HG03066 (cell line): ENCODE data around the gene SLC9A3.
A peak's percentile ranks its signal among the peaks of the same experiment; 100 is the strongest.

Source experiments
- ATAC-seq: cut with Tn5 transposase; IDR thresholded peaks from one replicate; pipeline ENCODE4 v1.9.1; 2021; ENCODE audit warnings: low read depth; ENCODE audit not compliant: unreplicated experiment

SLC9A3 gene

DNA sequence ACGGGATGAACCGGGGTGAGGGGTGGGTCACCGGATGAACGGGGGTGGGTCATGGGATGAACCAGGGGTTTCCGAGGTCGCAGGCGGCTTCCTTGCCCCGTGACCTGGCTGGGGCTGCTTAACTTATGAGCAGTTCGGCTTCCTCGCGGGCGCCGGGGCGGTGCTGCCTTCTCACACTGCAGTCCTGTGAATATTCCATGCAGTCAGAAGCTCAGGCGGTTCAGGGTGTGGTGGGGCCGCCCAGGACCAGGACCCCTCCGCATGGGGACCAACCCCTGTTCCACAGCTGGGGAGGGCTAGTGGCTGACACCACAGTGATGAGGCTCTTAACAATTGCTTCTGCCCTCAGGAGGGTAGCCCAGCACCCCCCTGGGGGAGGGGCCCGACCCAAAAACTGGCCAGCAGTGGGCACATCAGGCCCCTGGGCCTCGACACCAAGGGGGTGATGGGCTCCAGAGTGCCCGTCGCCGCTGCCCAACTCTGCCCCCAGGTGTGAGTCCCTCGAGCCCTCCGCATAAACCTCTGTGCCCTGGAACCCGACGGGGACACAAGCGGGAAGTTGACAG is 30.9 kb upstream of the SLC9A3 start:
- no peak for ATAC-seq

DNA sequence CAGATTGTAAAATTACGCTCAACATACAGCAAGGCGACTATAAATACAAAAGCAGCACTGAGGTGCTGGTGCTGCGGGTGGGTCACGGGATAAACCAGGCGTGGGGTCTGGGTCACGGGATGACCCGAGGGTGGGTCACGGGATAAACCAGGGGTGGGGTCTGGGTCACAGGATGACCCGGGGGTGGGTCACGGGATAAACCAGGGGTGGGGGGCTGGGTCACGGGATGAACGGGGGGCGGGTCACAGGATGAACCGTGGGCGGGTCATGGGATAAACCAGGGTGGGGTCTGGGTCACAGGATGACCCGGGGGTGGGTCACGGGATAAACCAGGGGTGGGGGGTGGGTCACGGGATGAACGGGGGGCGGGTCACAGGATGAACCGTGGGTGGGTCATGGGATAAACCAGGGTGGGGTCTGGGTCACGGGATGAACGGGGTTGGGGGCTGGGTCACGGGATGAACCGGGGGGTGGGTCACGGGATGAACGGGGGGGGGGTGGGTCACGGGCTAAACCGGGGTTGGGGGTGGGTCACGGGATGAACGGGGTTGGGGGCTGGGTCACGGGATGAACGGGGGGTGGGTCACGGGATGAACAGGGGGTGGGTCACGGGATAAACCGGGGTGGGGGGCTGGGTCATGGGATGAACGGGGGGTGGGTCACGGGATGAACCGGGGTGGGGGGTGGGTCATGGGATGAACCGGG is 30.2 kb upstream of the SLC9A3 start:
- ATAC-seq: no peak

DNA sequence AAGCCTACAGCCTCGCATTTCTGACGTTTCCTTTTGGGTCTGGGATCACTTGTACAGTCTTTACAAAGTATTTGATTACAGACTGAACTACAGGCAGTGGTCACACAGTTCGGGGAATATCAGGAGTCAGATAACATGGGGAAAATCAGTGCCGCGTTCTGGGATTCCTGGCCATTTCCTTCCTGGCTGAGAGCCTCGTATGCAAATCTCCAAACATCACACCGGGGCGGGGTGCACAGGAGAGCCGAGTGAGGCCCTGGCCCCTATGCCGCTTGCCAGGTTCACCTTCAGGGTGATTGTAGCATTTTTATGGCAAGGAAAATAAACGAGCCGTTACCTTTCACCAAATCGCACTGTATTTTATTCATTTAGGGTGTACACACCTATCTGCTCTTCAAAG is 29.6 kb upstream of the SLC9A3 start:
- no peak for ATAC-seq

DNA sequence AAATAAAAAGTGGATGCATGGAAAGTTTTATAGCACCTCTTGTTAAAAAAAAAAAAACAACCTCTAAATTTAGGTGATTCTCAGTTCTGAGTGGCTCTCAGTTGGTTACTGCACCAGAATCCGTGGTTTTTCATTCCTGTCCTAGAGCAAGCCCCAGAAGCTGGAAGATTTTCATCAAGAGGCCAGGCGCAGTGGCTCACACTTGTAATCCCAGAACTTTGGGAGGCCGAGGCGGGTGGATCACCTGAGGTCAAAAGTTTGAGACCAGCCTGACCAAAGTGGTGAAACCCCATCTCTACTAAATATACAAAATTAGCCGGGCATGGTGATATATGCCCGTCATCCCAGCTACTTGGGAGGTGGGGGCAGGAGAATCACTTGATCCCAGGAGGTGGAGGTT is 27.2 kb upstream of the SLC9A3 start:
- no peak for ATAC-seq

DNA sequence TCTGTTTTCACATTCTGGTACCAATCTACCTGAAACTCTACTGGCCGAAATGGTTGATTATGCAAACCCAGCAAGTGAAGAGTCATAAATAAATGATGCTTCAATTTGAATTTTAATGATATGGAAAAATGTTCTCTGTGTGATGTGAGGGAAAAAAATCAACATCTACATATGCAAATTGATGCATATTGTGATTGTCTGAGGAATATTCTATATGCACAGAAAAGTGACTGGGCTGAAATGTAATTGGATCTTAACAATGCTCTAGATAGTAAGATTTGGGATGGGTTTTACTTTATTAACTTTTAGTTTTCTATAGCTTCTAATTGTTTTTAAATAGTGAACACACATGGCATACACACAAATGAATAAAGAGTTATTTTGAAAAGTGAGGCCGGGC is 25.0 kb upstream of the SLC9A3 start:
- ATAC-seq: no peak

DNA sequence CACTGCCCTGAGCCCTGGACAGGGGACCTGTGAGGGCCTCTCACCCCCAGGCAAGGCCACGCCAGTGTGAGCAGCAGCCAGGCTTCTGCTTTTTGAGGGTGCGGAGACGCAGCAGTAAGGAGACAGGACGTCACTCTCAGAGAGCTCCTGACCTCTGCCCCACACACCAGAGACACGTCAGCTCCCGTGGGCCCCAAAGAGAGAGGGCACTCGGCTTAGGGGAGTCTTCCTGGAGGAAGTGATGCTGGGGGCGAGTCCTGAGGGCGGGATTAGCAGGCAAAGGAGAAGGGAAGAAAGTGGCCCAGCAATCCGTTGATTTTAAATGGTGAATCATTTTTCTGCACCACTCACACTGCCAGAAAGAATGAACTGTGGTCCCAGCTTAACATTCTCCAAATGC is 24.0 kb upstream of the SLC9A3 start:
- no peak for ATAC-seq

DNA sequence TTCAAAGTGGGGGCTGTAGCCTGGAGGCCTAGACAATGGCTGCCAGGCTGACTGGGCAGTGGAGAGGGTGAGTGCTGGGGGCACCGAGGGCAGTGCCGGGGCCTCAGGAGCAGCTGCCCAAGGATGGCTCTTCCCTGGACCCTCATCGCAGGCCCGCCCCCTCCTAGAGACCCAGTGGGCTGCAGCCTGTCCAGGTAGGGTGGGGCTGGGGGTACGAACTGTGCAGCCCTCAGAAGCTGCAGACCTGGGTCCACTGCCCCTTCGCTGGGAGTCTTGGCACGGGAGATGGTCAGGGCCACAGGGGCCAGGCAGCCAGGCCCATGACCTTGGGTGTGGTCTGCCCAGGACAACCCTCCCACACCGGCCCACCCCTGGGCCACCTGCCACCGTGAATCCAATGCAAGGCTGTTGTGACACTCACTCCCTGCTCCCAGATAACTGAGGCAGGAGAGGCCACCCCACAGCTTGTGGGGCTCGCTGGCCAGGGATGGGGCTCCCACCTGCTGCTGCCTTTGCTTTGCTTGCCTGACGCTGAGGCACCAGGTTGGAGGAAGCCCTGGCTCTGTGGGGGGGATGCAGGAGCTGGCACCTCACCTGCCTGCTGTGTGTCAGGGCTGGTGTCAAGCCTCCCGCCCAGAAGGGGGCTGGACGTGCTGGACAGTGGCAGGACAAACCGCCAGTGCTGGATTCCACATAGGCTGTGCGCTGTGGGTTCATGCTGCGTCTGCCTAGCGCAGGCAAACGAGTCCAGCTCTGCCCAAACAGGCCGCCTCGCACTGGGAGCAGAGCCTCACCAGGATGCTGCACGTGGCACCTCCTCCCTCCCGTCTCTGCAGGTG is 23.1 kb upstream of the SLC9A3 start:
- no peak for ATAC-seq

DNA sequence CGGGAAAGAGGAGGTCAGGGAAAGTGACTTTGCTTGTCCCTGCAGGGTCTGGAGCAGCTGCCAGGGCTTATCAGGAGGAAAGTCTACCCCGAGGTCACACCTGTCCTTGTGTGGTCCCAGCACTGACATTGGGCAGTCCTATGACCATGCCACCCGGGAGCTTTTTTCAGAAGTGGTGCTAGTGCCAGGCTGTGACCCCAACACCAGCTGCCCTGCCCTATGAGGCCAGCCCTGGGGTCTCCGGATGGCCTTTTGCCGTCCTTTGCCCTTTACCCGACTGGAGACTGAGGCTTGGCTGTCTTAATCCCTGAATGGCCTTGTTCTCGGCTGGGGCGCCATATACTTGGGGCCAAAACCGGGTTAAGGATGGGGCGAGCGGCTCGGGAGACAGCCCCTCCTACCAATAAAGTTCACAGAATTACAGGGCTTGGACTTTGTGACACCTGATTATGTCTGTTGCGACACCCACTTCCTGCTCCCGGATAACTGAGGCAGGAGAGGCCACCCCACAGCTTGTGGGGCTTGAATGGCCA is 22.2 kb upstream of the SLC9A3 start:
- no peak for ATAC-seq

DNA sequence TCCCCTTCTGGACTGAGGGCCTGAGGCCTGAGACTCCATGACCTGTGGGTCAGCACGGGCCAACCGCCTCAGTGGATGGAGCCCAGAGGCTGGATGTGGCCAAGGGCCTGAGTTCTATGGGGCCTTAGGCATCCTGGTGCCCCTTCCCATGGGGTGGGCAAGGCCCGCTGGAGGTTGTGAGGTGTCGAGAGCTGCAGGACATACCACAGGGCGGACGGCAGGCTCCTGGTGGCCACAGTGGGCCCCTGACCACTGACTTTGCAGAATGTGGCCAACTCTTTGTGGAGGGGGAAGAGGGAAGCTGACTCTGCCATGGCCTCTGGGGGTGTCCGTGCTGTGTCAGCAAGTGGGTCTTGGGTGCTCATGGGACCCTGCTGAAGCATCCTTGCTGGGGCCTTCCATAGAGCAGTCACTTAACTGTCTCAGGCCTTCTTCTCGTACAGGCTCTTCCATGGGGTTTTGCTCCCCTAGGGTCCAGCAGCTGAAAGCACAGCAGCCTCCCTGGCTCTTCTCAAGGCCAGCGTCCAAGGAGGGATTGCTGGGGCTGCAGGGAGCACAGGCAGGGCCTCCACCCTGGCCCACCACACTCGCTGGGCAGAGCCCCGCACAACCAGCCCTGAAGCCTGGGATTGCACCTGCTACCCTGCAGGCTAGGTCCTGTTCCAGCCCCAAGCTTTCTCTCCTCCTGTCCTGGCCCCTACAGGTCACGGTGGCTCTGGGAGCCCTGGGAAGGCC is 21.6 kb upstream of the SLC9A3 start:
- ATAC-seq: no peak

DNA sequence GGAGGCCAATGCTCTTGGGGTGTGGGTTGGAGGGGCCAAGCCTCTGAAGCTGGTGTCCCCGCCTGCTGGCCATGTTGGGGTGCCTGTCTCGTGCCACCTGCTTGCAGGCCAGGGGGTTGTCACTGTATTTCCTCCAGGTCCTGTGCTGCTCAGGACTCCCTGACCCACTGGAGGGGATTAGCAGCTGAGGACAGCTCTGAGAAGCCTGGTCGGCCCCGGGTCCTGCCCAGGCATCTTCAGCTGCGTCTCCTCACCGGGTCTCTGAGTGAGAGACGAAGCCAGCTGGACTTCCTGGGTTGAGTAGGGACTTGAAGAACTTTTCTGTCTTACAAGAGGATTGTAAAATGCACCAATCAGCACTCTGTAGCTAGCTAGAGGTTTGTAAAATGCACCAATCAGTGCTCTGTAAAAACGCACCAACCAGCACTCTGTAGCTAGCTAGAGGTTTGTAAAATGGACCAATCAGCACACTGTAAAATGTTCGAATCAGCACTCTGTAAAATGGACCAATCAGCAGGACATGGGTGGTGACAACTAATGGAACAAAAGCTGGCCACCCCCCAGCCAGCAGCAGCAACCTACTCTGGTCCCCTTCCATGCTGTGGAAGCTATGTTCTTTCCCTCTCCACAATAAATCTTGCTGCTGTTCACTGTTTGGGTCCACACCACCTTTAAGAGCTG is 20.6 kb upstream of the SLC9A3 start:
- no peak for ATAC-seq

DNA sequence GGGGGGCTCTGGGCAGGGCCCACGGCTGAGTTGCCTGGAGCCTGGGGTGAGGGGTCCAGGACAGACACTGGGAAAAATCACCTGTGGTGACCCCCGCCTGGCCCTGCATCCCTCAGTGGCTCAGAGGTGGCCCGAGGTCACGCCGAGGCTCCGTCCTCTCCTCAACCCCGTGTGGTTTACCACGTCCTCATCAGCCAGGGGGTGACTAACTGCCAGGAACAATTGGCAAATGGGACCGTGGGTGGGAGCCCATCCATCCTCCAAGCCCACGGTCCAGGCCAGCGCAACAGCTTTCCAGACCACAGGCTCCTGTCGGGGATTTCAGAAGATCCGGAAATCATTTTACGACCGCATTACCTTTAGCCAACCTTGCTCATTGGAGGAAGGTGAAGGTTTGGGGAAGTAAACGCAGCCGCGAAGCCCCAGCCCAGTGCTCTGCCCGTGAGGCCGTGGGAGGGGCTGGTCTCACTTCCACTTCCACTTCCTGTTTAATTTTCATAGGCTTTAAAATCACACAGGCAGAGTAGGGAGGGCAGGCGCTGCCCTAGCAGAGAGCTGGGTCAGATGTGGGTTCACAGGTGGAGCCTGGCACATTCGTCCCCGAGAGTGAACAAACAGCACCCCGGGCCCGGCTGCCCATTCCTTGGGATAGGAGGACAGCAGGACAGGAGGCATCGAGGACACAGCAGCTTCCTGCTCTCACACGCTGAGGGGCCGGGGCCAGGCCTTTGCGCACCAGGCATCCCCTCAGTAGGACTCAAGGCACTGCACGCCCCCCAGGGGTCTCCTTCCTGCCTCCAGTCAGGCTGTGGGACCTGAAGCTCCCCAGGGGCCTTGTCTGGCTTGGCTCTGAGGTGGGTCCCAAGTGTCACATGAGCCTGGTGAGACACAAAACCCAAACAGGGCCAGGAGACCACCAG is 19.8 kb upstream of the SLC9A3 start:
- ATAC-seq: peak; percentile 92

DNA sequence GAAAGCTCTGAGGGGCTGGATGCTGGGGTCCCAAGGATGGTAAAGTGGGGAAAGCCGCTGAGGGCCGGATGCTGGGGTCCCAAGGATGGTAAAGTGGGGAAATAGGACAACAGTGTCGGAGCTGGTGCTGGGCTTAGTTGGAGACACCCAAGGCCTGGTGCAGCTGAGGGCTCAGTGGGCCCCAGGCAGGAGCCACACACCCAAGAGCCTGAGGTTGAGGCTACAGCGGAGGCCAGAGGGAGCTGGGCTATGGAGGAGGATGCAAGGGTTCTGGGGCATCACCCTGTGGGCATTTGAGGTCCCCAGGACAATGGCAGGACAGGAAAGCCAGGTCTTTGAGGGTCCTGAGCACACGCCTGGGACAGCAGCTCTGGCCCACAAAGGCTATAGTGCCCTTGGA is 19.1 kb upstream of the SLC9A3 start:
- no peak for ATAC-seq

DNA sequence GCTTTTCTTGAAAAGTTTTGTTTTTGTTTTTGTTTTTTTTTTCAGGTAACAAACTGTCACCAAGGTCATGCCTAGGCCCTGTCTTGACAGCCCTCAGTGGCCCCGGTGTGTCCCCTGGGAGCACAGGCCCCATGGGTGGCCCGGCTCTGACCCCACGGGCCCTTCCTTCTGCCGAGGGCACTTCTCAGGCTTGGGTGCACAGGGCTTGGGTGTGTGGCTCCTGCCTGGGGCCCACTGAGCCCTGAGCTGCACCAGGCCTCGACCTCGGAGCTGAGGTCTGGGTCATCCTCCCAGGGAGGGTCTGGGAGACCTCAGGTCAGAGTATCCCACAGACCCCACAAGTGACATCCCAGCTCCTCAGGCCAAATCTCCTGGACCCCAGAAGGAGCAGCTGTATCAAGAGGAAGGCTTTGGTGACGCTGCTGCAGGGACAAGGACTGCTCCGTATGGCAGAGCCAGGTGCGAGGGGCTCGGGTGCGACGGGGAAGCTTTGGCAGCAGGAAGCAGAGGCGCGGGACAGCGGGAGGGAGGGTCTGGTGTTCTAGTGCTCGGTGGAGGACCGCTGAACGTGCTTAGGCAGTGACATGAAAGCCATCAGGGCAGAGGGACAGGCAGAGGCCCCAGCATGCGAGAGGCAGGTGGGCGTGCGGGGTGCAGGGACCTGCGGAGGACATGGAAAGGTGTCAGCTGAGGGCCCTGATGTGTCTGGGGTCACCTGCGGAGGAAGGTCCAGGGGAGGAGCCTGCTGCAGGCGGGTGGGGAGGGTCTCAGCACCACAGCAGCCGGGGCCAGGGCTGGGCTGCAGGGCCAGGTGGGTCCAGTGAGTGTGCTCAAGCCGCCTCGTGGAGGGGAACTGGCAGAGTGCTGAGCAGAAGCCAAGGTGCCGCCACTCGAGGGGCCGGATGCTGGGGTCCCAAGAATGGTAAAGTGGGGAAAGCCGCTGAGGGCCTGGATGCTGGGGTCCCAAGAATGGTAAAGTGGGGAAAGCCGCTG is 18.4 kb upstream of the SLC9A3 start:
- ATAC-seq: no peak

DNA sequence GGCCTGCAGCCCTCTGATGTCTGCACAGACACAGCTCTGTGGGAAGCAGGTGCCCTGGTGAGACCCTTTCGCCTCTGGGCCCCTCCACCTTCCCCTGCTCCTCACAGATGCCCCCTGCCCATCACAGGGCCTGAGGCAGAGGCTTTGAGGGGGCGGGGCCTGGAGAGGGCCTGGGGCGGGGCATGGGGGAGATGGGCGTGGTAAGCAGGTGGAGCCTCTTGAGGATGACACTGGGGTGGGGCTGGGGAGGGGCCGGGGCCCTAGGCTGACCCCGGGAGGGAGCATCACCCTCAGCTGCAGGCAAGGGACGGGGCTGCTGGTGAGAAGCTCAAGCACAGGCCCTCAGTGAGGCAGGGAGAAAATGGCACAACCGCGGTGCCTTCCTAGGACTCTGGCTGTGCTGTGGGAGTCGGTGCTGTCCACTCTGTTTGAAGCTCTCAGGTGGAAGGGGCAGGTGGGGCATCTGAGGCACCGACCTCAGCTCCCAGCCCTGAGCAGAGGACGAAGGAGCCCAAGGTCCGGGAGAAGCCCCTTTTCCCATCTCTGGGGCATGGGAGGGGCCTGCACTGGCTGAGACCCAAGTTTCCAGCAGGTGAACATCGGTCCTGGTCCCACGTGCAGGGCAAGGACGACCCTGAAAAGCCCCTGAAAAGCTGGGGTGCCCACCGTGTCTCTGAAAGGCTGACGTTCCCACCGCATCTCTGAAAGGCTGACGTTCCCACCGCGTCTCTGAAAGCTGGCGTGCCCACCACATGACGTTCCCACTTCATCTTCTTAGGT is 17.5 kb upstream of the SLC9A3 start:
- no peak for ATAC-seq

DNA sequence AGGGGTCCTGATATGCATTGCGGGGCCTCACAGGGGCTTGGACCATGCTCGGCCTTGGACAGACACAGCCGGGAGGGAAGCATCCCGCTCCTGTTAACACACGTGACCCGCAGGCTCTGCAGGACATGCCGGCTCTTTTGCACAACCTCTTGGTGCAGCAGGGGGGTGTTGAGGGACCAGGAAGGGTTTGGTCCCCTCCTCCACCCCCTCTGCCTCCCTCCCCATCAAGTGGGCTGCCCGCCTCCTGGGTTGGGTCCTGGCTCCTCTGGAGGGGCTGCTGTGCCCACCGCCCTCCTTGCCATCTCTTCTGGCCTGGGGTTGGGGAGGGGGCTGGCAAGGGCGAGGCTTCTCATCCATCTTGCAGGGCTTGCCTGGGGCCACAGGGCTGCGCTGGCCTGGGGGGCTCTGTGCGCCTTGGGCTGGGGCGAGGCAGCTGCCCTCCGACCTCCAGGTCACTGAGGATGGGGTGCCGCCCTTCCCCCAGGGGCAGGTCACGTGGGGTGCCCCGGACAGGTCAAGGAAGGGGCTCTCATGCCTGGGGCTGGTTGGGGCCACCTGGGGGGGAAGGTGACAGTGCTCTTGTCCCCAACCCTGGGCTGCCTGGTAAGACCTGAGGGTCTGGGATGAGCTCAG is 16.8 kb upstream of the SLC9A3 start:
- no peak for ATAC-seq

DNA sequence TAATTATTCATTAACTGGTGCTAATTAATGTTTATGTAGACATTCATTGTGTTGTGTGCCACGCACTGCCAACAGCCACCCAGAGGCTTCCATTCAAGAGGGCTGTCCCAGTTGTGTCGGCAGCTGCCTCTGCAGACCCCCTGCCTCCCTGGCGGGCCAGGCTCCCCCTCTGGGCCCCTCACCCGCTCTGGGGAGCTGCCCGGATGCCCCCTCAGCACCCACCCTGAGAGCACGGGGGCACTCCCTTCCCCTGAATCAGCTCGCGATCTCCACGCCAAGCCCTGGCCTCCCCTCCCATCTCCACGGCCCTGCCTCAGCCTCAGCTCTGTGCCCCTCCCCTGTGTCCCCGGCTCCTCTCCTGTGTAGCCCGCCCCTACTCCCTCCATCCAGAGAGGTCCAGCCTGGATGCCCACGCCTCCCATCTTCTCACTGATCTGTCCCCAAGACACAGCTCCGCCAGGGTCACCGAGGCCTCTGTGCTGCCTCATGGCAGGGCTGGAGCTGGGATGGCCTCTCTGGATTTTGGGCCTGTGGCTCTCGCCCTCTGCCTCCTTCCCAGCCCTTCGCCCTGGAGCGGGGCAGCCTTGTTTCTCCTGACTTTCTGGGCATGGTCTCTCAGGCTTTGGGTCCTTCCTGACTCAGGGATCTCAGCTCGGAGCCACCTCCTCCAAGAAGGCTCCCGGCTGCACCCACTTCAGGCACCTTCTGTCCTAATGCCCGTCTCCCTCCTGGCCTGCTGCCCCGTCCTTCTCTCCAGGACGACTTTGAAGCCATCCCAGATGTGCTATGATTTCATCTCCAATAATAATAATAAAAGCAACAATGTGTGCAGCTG is 16.0 kb upstream of the SLC9A3 start:
- ATAC-seq: no peak
